ENCODE results near the gene RHEBL1.

Gene RHEBL1

DNA sequence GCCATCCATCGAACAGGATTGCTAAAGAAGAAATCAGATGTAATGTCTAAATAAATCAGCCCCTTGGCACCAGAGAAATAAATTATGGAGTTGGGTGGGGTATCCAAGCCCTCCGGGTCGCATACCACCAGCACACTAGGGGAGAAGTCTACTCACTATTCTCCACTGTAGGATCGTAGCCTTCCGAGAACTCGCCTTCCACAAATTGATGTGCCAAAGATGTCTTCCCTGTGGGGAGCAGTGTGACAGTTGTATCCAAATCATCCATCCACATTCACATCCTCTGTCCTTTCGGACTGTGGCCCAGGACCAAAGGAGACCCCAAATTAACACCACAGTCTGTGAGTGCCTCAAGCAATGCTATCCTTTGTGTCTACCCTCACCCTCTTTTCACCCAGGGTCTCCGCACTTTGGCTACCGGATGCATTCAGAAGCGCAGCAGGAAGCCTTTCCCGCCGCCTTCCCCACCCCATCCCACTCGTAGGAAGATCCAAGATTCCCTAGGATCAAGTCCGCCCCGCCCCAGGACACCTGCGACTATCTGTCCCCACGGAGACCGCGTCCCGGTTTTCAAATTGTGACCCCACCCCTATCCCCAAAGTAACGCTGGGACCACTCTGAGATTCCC lies 786 bp downstream of the RHEBL1 start (continued):
- TF ChIP-seq ZNF341 (tag by site-specific recombination; IDR thresholded peaks at IDR 0.05; ENCODE audit: low read depth), result no peak
- TF ChIP-seq ZBTB48 (tag by site-specific recombination; IDR thresholded peaks at IDR 0.05), result peak; percentile 49; the same call in 1 of the 2 replicates
- TF ChIP-seq ZNF274 (IDR thresholded peaks at IDR 0.05; ENCODE audit: low read length), result no peak
- no peak for TF ChIP-seq ZNF274 (tag by site-specific recombination; IDR thresholded peaks at IDR 0.05; ENCODE audit: borderline replicate concordance)
- TF ChIP-seq, protein P1, sequence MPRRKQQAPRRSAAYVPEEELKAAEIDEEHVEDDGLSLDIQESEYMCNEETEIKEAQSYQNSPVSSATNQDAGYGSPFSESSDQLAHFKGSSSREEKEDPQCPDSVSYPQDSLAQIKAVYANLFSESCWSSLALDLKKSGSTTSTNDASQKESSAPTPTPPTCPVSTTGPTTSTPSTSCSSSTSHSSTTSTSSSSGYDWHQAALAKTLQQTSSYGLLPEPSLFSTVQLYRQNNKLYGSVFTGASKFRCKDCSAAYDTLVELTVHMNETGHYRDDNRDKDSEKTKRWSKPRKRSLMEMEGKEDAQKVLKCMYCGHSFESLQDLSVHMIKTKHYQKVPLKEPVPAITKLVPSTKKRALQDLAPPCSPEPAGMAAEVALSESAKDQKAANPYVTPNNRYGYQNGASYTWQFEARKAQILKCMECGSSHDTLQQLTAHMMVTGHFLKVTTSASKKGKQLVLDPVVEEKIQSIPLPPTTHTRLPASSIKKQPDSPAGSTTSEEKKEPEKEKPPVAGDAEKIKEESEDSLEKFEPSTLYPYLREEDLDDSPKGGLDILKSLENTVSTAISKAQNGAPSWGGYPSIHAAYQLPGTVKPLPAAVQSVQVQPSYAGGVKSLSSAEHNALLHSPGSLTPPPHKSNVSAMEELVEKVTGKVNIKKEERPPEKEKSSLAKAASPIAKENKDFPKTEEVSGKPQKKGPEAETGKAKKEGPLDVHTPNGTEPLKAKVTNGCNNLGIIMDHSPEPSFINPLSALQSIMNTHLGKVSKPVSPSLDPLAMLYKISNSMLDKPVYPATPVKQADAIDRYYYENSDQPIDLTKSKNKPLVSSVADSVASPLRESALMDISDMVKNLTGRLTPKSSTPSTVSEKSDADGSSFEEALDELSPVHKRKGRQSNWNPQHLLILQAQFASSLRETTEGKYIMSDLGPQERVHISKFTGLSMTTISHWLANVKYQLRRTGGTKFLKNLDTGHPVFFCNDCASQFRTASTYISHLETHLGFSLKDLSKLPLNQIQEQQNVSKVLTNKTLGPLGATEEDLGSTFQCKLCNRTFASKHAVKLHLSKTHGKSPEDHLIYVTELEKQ (tag by site-specific recombination; IDR thresholded peaks at IDR 0.05; ENCODE audit: borderline replicate concordance), result no peak
- TF ChIP-seq ZNF560 (tag by site-specific recombination; IDR thresholded peaks at IDR 0.05; ENCODE audit: borderline replicate concordance), result no peak
- no peak for TF ChIP-seq ZNF660 (tag by site-specific recombination; IDR thresholded peaks at IDR 0.05)
- TF ChIP-seq SALL2 (tag by site-specific recombination; IDR thresholded peaks at IDR 0.05; ENCODE audit: borderline replicate concordance), result no peak
- no peak for TF ChIP-seq ZNF211 (tag by site-specific recombination; IDR thresholded peaks at IDR 0.05; ENCODE audit: low read depth)
- TF ChIP-seq, protein P2, sequence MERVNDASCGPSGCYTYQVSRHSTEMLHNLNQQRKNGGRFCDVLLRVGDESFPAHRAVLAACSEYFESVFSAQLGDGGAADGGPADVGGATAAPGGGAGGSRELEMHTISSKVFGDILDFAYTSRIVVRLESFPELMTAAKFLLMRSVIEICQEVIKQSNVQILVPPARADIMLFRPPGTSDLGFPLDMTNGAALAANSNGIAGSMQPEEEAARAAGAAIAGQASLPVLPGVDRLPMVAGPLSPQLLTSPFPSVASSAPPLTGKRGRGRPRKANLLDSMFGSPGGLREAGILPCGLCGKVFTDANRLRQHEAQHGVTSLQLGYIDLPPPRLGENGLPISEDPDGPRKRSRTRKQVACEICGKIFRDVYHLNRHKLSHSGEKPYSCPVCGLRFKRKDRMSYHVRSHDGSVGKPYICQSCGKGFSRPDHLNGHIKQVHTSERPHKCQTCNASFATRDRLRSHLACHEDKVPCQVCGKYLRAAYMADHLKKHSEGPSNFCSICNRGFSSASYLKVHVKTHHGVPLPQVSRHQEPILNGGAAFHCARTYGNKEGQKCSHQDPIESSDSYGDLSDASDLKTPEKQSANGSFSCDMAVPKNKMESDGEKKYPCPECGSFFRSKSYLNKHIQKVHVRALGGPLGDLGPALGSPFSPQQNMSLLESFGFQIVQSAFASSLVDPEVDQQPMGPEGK (tag by site-specific recombination; IDR thresholded peaks at IDR 0.05), result 0 out of 2 replicates have a peak, but pooled peaks have one; percentile 61
- no peak for TF ChIP-seq ZNF112 (tag by site-specific recombination; IDR thresholded peaks at IDR 0.05)
- TF ChIP-seq KLF10 (tag by site-specific recombination; IDR thresholded peaks at IDR 0.05), result no peak
- TF ChIP-seq GLIS2 (tag by site-specific recombination; IDR thresholded peaks at IDR 0.05), result 0 out of 2 replicates have a peak, but pooled peaks have one; percentile 7
- TF ChIP-seq, protein P3, sequence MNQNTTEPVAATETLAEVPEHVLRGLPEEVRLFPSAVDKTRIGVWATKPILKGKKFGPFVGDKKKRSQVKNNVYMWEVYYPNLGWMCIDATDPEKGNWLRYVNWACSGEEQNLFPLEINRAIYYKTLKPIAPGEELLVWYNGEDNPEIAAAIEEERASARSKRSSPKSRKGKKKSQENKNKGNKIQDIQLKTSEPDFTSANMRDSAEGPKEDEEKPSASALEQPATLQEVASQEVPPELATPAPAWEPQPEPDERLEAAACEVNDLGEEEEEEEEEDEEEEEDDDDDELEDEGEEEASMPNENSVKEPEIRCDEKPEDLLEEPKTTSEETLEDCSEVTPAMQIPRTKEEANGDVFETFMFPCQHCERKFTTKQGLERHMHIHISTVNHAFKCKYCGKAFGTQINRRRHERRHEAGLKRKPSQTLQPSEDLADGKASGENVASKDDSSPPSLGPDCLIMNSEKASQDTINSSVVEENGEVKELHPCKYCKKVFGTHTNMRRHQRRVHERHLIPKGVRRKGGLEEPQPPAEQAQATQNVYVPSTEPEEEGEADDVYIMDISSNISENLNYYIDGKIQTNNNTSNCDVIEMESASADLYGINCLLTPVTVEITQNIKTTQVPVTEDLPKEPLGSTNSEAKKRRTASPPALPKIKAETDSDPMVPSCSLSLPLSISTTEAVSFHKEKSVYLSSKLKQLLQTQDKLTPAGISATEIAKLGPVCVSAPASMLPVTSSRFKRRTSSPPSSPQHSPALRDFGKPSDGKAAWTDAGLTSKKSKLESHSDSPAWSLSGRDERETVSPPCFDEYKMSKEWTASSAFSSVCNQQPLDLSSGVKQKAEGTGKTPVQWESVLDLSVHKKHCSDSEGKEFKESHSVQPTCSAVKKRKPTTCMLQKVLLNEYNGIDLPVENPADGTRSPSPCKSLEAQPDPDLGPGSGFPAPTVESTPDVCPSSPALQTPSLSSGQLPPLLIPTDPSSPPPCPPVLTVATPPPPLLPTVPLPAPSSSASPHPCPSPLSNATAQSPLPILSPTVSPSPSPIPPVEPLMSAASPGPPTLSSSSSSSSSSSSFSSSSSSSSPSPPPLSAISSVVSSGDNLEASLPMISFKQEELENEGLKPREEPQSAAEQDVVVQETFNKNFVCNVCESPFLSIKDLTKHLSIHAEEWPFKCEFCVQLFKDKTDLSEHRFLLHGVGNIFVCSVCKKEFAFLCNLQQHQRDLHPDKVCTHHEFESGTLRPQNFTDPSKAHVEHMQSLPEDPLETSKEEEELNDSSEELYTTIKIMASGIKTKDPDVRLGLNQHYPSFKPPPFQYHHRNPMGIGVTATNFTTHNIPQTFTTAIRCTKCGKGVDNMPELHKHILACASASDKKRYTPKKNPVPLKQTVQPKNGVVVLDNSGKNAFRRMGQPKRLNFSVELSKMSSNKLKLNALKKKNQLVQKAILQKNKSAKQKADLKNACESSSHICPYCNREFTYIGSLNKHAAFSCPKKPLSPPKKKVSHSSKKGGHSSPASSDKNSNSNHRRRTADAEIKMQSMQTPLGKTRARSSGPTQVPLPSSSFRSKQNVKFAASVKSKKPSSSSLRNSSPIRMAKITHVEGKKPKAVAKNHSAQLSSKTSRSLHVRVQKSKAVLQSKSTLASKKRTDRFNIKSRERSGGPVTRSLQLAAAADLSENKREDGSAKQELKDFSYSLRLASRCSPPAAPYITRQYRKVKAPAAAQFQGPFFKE (tag by site-specific recombination; IDR thresholded peaks at IDR 0.05; ENCODE audit: borderline replicate concordance), result no peak
- TF ChIP-seq SP3 (tag by site-specific recombination; IDR thresholded peaks at IDR 0.05), result no peak; the same call in 1 of the 2 replicates
- no peak for TF ChIP-seq BCL11B (tag by site-specific recombination; IDR thresholded peaks at IDR 0.05; ENCODE audit: low read depth)
- TF ChIP-seq, protein P4, sequence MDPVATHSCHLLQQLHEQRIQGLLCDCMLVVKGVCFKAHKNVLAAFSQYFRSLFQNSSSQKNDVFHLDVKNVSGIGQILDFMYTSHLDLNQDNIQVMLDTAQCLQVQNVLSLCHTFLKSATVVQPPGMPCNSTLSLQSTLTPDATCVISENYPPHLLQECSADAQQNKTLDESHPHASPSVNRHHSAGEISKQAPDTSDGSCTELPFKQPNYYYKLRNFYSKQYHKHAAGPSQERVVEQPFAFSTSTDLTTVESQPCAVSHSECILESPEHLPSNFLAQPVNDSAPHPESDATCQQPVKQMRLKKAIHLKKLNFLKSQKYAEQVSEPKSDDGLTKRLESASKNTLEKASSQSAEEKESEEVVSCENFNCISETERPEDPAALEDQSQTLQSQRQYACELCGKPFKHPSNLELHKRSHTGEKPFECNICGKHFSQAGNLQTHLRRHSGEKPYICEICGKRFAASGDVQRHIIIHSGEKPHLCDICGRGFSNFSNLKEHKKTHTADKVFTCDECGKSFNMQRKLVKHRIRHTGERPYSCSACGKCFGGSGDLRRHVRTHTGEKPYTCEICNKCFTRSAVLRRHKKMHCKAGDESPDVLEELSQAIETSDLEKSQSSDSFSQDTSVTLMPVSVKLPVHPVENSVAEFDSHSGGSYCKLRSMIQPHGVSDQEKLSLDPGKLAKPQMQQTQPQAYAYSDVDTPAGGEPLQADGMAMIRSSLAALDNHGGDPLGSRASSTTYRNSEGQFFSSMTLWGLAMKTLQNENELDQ (tag by site-specific recombination; IDR thresholded peaks at IDR 0.05; ENCODE audit: low read depth), result no peak
- TF ChIP-seq OSR2 (tag by site-specific recombination; IDR thresholded peaks at IDR 0.05), result peak; percentile 40
- TF ChIP-seq, protein P5, sequence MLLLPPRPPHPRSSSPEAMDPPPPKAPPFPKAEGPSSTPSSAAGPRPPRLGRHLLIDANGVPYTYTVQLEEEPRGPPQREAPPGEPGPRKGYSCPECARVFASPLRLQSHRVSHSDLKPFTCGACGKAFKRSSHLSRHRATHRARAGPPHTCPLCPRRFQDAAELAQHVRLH (tag by site-specific recombination; IDR thresholded peaks at IDR 0.05), result no peak
